Measurements from ENCODE around the gene ANGPTL2. TPM values are rescaled to one million over a fixed set of nuclear protein-coding genes. Genes with fewer than 3 reads are reported as not detected.

Gene ANGPTL2
- total RNA-seq, 1 experiment from 2014 or later: 21.1 TPM

GRCh38 chr9:127078336-127078735 lies 44.1 kb downstream of the ANGPTL2 start:
- Histone ChIP-seq H3K4me1 (peaks cover 6% of the 10 kb centered on the region; the same call in 1 of the 2 replicates), H3K27me3 (no peaks in the 10 kb centered on the region), H3K4me3 (no peak overlapping the region), H3K9me3 (replicated peaks) (no peaks in the 10 kb centered on the region), H3K27ac (no peak overlapping the region), H3K36me3 (no peaks in the 10 kb centered on the region)
- DNase-seq: no peak

- no peaks in the 10 kb centered on the region for H3K9me3 ChIP-seq (replicated peaks)
- no peak overlapping the region for H3K4me3 ChIP-seq
- H3K27me3 ChIP-seq: no peaks in the 10 kb centered on the region
- no peak overlapping the region for H3K27ac ChIP-seq
- DNase-seq: no peak
- peaks cover 6% of the 10 kb centered on the region; the same call in 1 of the 2 replicates for H3K4me1 ChIP-seq
- H3K36me3 ChIP-seq: no peaks in the 10 kb centered on the region
Measured at GRCh38 chr9:127077644-127077946, 44.8 kb downstream of the ANGPTL2 start.

- H3K27ac ChIP-seq: no peak overlapping the region
- no peak overlapping the region for H3K4me3 ChIP-seq
- H3K9me3 ChIP-seq (replicated peaks): no peaks in the 10 kb centered on the region
- H3K27me3 ChIP-seq: no peaks in the 10 kb centered on the region
- peaks cover 6% of the 10 kb centered on the region; the same call in 1 of the 2 replicates for H3K4me1 ChIP-seq
- H3K36me3 ChIP-seq: no peaks in the 10 kb centered on the region
- DNase-seq: no peak
Measured at GRCh38 chr9:127076860-127077643, 45.4 kb downstream of the ANGPTL2 start.

DNA sequence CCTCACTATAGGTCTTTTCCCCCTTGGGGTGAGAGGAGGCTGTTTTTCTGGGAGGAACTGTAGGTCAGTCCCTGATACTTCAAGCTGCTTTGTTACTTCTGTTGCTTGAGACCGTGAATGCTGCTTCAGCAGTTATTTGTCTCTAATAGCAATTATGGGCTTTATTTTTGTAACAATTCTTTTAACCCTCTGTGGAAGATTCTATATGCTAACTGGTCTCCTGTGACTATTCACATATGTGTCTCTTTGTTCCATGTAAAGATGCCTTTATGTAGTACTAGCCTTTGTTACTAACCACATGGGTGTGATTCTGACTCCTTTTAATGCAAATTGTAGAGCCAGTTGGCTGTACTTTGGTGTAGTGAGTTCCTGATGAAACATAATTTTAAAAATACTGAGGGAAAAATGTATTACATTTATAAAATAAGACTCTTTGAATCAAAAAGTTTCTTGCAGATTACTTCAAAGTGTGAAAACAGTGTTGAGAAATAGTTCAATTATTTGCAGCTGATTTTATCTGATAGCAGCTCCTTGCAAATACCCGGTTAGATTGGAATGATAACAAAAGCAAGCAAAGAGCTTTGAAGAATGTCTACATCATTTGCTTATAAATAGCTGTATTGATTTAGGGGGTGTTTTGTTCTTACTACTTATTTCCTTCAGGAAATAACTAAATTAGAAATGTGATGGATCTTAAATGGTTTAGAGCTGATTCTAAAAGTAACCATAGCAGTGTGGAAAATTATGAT lies 46.6 kb downstream of the ANGPTL2 start:
- no peak overlapping the region for H3K27ac ChIP-seq
- no peak overlapping the region for H3K4me3 ChIP-seq
- peaks cover 6% of the 10 kb centered on the region; the same call in 1 of the 2 replicates for H3K4me1 ChIP-seq
- H3K36me3 ChIP-seq: no peaks in the 10 kb centered on the region
- H3K27me3 ChIP-seq: no peaks in the 10 kb centered on the region
- H3K9me3 ChIP-seq (replicated peaks): no peaks in the 10 kb centered on the region
- DNase-seq: no peak

- no peaks in the 10 kb centered on the region for H3K27me3 ChIP-seq
- no peak overlapping the region for H3K27ac ChIP-seq
- H3K36me3 ChIP-seq: no peaks in the 10 kb centered on the region
- H3K4me3 ChIP-seq: no peak overlapping the region
- no peak for DNase-seq
- H3K9me3 ChIP-seq (replicated peaks): no peaks in the 10 kb centered on the region
- H3K4me1 ChIP-seq: peaks cover 6% of the 10 kb centered on the region; the same call in 1 of the 2 replicates
Measured at GRCh38 chr9:127074561-127075548, 47.6 kb downstream of the ANGPTL2 start.

GRCh38 chr9:127067603-127068220 lies 54.7 kb downstream of the ANGPTL2 start:
- Histone ChIP-seq H3K27me3 (no peaks in the 10 kb centered on the region), H3K36me3 (no peaks in the 10 kb centered on the region), H3K27ac (no peak overlapping the region), H3K9me3 (replicated peaks) (no peaks in the 10 kb centered on the region), H3K4me1 (no peaks in the 10 kb centered on the region), H3K4me3 (no peak overlapping the region)
- no peak for DNase-seq

DNA sequence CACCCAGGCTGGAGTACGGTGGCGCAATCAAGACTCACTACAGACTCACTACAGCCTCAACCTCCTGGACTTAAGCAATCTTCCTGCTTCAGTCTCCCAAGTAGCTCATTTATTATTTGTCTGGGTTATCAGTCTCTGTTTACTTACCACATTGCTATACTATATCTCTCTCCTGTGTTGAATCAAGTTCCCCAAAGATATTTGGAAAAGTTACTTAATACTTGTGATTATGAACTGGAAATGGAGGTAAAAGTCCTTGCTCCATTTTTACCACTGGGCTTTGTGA lies 55.6 kb downstream of the ANGPTL2 start:
- H3K9me3 ChIP-seq (replicated peaks): no peaks in the 10 kb centered on the region
- H3K27ac ChIP-seq: no peak overlapping the region
- no peaks in the 10 kb centered on the region for H3K27me3 ChIP-seq
- H3K4me1 ChIP-seq: no peaks in the 10 kb centered on the region
- no peak overlapping the region for H3K4me3 ChIP-seq
- no peaks in the 10 kb centered on the region for H3K36me3 ChIP-seq
- no peak for DNase-seq

DNA sequence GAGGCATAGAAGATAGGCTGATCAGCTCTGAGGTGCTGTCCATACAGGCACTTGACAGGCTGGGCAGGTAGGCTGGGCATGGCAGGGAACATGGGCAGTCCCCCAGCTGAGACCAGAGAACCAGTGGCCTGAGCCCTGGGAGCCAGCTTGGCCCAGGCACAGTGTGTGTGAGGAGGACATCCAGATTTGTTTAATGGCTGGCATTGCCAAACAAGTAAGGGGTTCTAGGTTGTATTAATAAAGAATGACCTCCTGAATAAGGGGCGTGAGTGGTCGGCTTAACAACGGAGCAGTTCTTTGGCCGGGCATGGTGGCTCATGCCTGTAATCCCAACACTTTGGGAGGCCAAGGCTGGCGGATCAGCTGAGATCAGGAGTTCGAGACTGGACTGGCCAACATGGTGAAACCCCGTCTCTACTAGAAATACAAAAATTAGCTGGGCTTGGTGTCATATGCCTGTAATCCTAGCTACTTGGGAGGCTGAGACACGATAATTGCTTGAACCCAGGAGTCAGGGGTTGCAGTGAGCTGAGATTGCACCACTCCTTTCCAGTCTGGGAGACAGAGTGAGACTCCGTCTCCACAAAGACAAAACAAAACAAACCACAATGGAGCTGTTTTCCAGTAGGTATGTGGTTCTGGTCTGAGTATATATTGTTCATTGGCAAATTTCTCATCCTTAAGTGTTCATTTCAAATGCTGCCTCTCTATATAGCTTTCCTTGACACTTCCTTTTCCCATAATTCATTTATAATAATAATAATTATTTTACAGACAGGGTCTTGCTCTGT lies 56.2 kb downstream of the ANGPTL2 start:
- Histone ChIP-seq H3K36me3 (no peaks in the 10 kb centered on the region), H3K4me1 (no peaks in the 10 kb centered on the region), H3K4me3 (no peak overlapping the region), H3K27me3 (no peaks in the 10 kb centered on the region), H3K9me3 (replicated peaks) (no peaks in the 10 kb centered on the region), H3K27ac (no peak overlapping the region)
- DNase-seq: no peak

DNA sequence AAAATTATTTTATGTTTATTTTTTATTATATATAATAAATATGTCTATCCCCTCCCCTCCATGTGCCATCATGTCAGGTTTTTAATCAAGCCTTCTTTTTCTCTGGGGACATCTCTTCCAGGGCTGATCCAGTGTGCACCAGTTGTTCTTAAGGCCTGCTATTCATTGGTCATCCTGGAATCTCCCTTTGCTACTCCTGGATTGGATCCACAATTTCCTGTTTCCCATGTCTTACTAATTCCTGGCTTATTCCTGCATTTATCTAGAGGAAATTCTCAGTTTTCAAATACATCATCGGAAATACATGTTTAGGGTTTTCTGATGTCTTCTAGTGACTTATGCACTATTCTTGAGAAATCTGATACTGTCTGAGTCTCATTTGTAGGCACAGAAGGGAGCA lies 56.8 kb downstream of the ANGPTL2 start:
- H3K4me3 ChIP-seq: no peak overlapping the region
- H3K9me3 ChIP-seq (replicated peaks): no peaks in the 10 kb centered on the region
- DNase-seq: peak in 1 of 2 experiments; percentile 18
- H3K4me1 ChIP-seq: no peaks in the 10 kb centered on the region
- no peaks in the 10 kb centered on the region for H3K27me3 ChIP-seq
- H3K36me3 ChIP-seq: no peaks in the 10 kb centered on the region
- H3K27ac ChIP-seq: no peak overlapping the region

DNA sequence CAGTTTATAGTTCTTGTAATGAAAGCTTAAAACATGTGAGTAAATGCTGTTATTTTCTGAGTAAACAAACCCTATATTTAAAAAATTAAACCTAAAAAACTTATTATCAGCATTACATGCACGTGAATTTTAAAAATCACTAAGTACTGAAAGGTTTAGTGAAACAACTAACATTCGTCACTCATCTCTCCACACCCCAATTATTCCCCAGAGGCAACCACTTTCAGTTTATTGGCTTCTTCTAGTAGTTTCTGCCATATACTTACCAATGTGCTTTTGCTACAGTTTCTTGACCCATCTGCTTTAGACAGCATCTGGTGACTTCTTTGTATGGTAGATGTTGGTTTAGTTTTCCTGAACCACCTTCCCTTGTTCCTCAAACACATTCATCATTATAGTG lies 58.1 kb downstream of the ANGPTL2 start:
- H3K36me3 ChIP-seq: no peaks in the 10 kb centered on the region
- no peak for DNase-seq
- no peaks in the 10 kb centered on the region for H3K27me3 ChIP-seq
- no peak overlapping the region for H3K4me3 ChIP-seq
- no peaks in the 10 kb centered on the region for H3K4me1 ChIP-seq
- no peaks in the 10 kb centered on the region for H3K9me3 ChIP-seq (replicated peaks)
- H3K27ac ChIP-seq: no peak overlapping the region

- DNase-seq: no peak
- Histone ChIP-seq H3K27me3 (no peaks in the 10 kb centered on the region), H3K36me3 (no peaks in the 10 kb centered on the region), H3K27ac (no peak overlapping the region), H3K4me3 (no peak overlapping the region), H3K9me3 (replicated peaks) (no peaks in the 10 kb centered on the region), H3K4me1 (no peaks in the 10 kb centered on the region)
Measured at GRCh38 chr9:127061411-127061810, 61.0 kb downstream of the ANGPTL2 start.

- no peak overlapping the region for H3K4me3 ChIP-seq
- H3K27me3 ChIP-seq: no peaks in the 10 kb centered on the region
- H3K36me3 ChIP-seq: no peaks in the 10 kb centered on the region
- no peak for DNase-seq
- no peaks in the 10 kb centered on the region for H3K9me3 ChIP-seq (replicated peaks)
- H3K27ac ChIP-seq: no peak overlapping the region
- H3K4me1 ChIP-seq: no peaks in the 10 kb centered on the region
Measured at GRCh38 chr9:127059765-127060361, 62.6 kb downstream of the ANGPTL2 start.

GRCh38 chr9:127059030-127059429 lies 63.4 kb downstream of the ANGPTL2 start:
- no peak for DNase-seq
- Histone ChIP-seq H3K4me3 (no peak overlapping the region), H3K4me1 (no peaks in the 10 kb centered on the region), H3K27me3 (no peaks in the 10 kb centered on the region), H3K36me3 (no peaks in the 10 kb centered on the region), H3K27ac (no peak overlapping the region), H3K9me3 (replicated peaks) (no peaks in the 10 kb centered on the region)

- Histone ChIP-seq H3K4me3 (no peak overlapping the region), H3K27me3 (no peaks in the 10 kb centered on the region), H3K27ac (no peak overlapping the region), H3K4me1 (no peaks in the 10 kb centered on the region), H3K9me3 (replicated peaks) (no peaks in the 10 kb centered on the region), H3K36me3 (no peaks in the 10 kb centered on the region)
- no peak for DNase-seq
Measured at GRCh38 chr9:127058645-127059021, 63.8 kb downstream of the ANGPTL2 start.
